Activated B cell treated with CpG ODN at 0.5 μM for 24 hours (primary cell): ENCODE data around the gene KRTAP9-1. TPM values are rescaled to one million over a fixed set of nuclear protein-coding genes. Genes with fewer than 3 reads are reported as not detected.

Experiments used
- ATAC-seq: fragments of 200-7000 bp; cut with Tn5 transposase; one replicate; pipeline ENCODE4 v1.10.0; 2021; ENCODE audit warnings: low read depth, mild to moderate bottlenecking, moderate library complexity
- CTCF ChIA-PET: fragments of 350-600 bp; sonication (Branson Sonifier 250); formaldehyde crosslinking; loops from one replicate; lab custom pipeline; 2021; ENCODE audit warnings: antibody characterized with exemption; lab: Charles Lee
- POLR2A ChIA-PET: fragments of 350-600 bp; sonication (Branson Sonifier 250); formaldehyde crosslinking; loops from one replicate; lab custom pipeline; 2021; ENCODE audit warnings: antibody characterized with exemption; lab: Charles Lee
- DNase-seq: peaks from one replicate; pipeline ENCODE4 v3.0.0; 2022
- H3K27ac Mint-ChIP-seq: one replicate; pipeline ENCODE4 v1.8.0; 2020; ENCODE audit warnings: mixed read lengths
- H3K27me3 Mint-ChIP-seq: one replicate; pipeline ENCODE4 v1.8.0; 2021; ENCODE audit warnings: mixed read lengths
- H3K36me3 Mint-ChIP-seq: one replicate; pipeline ENCODE4 v1.8.0; 2021; ENCODE audit warnings: low read depth, mixed read lengths
- H3K4me1 Mint-ChIP-seq: one replicate; pipeline ENCODE4 v1.8.0; 2021; ENCODE audit warnings: mixed read lengths
- H3K4me3 Mint-ChIP-seq: one replicate; pipeline ENCODE4 v1.8.0; 2020; ENCODE audit warnings: mild to moderate bottlenecking, mixed read lengths
- H3K9me3 Mint-ChIP-seq: one replicate; pipeline ENCODE4 v1.8.0; 2020; ENCODE audit warnings: mixed read lengths
- CTCF ChIP-seq: fragments of 200-600 bp; IDR thresholded peaks from one replicate; pipeline ENCODE4 v1.8.0; 2022; ENCODE audit warnings: antibody characterized with exemption, mild to moderate bottlenecking
- intact Hi-C: fragments of 100-400 bp; cut with micrococcal nuclease; formaldehyde crosslinking; loops from one replicate; pipeline ENCODE4 v1.15.1; 2024
- total RNA-seq: library from RNA; stranded (reverse); gene quantifications from 2 replicates; pipeline ENCODE4 v1.2.3, GENCODE V29; 2022

Gene KRTAP9-1
- total RNA-seq, 1 donor from 2014 or later = not detected

DNA sequence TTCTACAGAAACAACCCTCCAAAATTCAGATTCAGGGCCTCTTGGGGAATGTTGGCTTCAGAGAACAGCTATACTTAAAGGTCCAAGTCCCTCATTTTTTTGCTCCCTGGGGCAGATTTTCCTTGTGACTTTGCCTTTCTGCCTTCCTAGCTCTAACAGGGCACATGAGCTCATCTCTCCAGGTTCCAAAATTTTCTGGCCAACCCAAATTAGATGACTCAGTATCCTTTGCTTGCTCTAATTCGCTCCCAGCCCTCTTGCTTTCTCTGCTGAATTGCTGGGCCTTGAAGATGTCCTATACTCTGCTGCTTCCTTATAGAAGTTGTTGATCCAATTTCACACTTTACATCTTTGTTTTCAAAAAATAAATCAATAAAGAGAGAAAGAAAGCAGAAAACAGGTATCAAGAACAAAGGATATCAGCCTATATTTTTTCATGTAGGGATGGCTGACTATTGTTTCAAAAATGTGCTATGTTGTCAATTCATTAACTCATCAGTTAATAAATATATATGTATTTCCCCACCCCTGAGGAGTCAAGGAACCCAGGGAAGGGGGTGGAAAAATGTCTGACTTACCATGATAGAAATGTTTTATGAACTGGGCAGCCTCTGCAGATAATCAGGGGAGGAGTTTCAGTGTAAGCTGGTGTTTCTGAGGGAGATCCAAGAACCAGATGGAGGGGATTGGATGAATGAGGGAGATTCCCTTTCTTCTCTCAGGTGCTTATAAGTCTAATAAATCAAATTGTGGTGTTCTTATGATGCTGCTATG lies 10.7 kb upstream of the KRTAP9-1 start:
- Mint-ChIP-seq H3K4me3 (no peak overlapping the region), H3K9me3 (no peaks in the 10 kb centered on the region), H3K36me3 (no peaks in the 10 kb centered on the region), H3K27ac (peak overlapping the region; percentile 9), H3K4me1 (peaks cover 38% of the 10 kb centered on the region), H3K27me3 (no peaks in the 10 kb centered on the region)
- CTCF ChIA-PET = interaction anchor here (0.6 kb wide), 1 partner anchor 254 kb away, joined by 3 read pairs; no protein-coding TSS in a partner anchor
- ATAC-seq (no peak), DNase-seq (no peak)
- POLR2A ChIA-PET = no interaction called here
- intact Hi-C loops = loop anchor here (5.0 kb wide), 1 partner anchor 47 kb away; no protein-coding TSS in a partner anchor
- no peak for TF ChIP-seq CTCF

DNA sequence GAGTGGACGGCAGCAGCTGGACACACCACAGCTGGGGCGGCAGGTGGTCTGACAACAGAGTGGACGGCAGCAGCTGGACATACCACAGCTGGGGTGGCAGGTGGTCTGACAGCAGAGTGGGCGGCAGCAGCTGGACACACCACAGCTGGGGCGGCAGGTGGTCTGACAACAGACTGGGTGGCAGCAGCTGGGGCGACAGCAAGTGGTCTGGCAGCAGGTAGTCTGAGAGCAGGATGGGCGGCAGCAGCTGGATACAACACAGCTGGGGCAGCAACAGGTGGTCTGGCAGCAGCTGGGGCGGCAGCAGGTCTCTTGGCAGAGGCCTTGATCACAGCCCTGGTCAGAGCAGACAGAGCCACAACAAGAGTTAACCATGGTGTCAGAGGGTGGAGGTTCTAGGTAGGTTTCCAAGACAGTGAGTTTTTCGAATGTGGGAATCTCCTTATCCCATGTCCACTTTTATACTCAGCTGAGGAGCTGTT lies 5.2 kb upstream of the KRTAP9-1 start, which contains the start of gene KRTAP4-1:
Gene KRTAP4-1 (minus strand): TSS at position 432 of the 482 bp plus-strand sequence. CDS start 57 bp downstream, at position 375.
- intact Hi-C loops = no loop called here
- peaks cover 13% of the 10 kb centered on the region for H3K27me3 Mint-ChIP-seq
- no peak for TF ChIP-seq CTCF
- ChIA-PET POLR2A (no interaction called here), CTCF (no interaction called here)
- H3K4me3 Mint-ChIP-seq = no peak within 1 kb of the TSS
- H3K4me1 Mint-ChIP-seq = no peaks in the 10 kb centered on the region
- no peak for DNase-seq
- no peak within 1 kb of the TSS for H3K27ac Mint-ChIP-seq
- no peak for ATAC-seq
- no peaks in the 10 kb centered on the region for H3K36me3 Mint-ChIP-seq
- H3K9me3 Mint-ChIP-seq = no peaks in the 10 kb centered on the region

GRCh38 chr17:41185001-41185400 lies 4.7 kb upstream of the KRTAP9-1 start:
- Mint-ChIP-seq H3K27me3 (peaks cover 15% of the 10 kb centered on the region), H3K9me3 (no peaks in the 10 kb centered on the region), H3K27ac (no peak overlapping the region), H3K4me1 (no peaks in the 10 kb centered on the region), H3K36me3 (no peaks in the 10 kb centered on the region), H3K4me3 (no peak overlapping the region)
- DNase-seq (no peak), ATAC-seq (no peak)
- CTCF ChIA-PET = no interaction called here
- no peak for TF ChIP-seq CTCF
- intact Hi-C loops = no loop called here
- POLR2A ChIA-PET = no interaction called here

GRCh38 chr17:41186872-41187271 lies 2.8 kb upstream of the KRTAP9-1 start:
- Mint-ChIP-seq H3K4me3 (no peak overlapping the region), H3K4me1 (no peaks in the 10 kb centered on the region), H3K27me3 (peaks cover 22% of the 10 kb centered on the region), H3K36me3 (no peaks in the 10 kb centered on the region), H3K27ac (no peak overlapping the region), H3K9me3 (no peaks in the 10 kb centered on the region)
- POLR2A ChIA-PET = interaction anchor here (1.6 kb wide), 1 partner anchor 11 kb away, joined by 4 read pairs; no protein-coding TSS in a partner anchor
- CTCF ChIA-PET = no interaction called here
- TF ChIP-seq CTCF = no peak
- intact Hi-C loops = no loop called here
- ATAC-seq (no peak), DNase-seq (no peak)

DNA sequence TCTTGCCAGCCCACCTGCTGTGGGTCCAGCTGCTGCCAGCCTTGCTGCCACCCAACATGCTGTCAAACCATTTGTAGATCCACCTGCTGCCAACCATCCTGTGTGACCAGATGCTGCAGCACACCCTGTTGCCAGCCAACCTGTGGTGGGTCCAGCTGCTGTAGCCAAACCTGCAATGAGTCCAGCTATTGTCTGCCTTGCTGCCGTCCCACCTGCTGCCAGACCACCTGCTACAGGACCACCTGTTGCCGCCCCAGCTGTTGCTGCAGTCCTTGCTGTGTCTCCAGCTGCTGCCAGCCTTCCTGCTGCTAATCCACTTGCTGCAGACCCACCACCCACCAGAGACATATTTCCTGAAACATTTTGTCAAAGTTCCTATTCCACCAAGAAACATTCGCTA lies 641 bp downstream of the KRTAP9-1 start:
- no peaks in the 10 kb centered on the region for H3K9me3 Mint-ChIP-seq
- ATAC-seq = no peak
- H3K4me3 Mint-ChIP-seq = no peak overlapping the region
- DNase-seq = no peak
- peaks cover 24% of the 10 kb centered on the region for H3K27me3 Mint-ChIP-seq
- ChIA-PET CTCF (no interaction called here), POLR2A (no interaction called here)
- intact Hi-C loops = no loop called here
- H3K36me3 Mint-ChIP-seq = no peaks in the 10 kb centered on the region
- TF ChIP-seq CTCF = no peak
- H3K4me1 Mint-ChIP-seq = no peaks in the 10 kb centered on the region
- no peak overlapping the region for H3K27ac Mint-ChIP-seq
